GM12801 (cell line): ENCODE data around the gene ACTL8.

Experiments
- CTCF ChIP-seq: IDR thresholded peaks from one replicate; pipeline ENCODE4 v1.5.1; 2011; ENCODE audit warnings: control low read depth; ENCODE audit not compliant: insufficient read length; ENCODE audit errors: extremely low read depth

The ACTL8 gene

GRCh38 chr1:17772615-17773212 lies 17.6 kb downstream of the ACTL8 start:
- TF ChIP-seq CTCF = no peak

- TF ChIP-seq CTCF = no peak
Measured at GRCh38 chr1:17773591-17774326, 18.6 kb downstream of the ACTL8 start.

DNA sequence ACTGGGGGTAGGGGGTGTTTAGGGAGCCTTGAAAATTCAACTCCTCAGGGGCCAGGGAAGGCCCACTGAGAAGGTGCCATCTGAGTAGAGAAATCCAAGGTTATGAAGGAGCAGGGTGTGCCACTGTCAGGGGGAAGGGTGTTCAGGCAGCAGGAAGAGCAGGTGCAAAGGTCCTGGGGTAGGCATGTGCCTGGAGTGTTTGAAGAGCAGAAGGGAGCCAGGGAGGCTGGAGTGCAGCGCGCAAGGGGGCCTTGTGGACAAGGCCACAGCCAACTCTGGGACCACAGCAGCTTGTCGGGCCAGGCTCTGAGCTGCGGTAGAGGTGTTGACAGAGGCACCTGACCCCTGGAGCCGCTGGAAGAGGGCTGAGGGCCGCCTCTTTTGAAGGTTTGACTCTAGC lies 19.3 kb downstream of the ACTL8 start:
- TF ChIP-seq CTCF = no peak

- TF ChIP-seq CTCF = no peak
Measured at GRCh38 chr1:17775796-17776195, 20.7 kb downstream of the ACTL8 start.

GRCh38 chr1:17776426-17776825 lies 21.3 kb downstream of the ACTL8 start:
- no peak for TF ChIP-seq CTCF

DNA sequence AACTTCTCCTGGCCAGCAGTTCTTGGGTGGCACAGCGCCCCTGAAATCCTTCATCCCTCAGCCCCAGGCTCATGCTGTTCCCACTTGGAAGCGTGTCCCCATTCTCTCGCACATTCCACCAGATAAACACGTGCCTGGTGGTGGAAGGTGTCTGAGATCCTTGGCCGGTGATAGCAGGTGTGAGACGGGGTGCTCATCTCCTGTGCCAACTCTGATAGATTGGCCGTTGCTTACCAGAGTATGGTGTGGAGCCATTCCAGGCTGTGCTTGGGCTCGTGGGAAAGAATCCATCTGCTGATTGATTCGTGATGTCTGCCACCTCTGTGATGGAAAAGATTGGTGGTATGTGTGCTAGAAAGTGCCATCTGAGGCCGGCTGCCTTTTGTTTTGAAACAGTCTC lies 22.2 kb downstream of the ACTL8 start:
- no peak for TF ChIP-seq CTCF

- no peak for TF ChIP-seq CTCF
Measured at GRCh38 chr1:17777818-17778217, 22.7 kb downstream of the ACTL8 start.
